Right lobe of liver (tissue), 4 donors: Measurements from ENCODE around the gene DPAGT1.

Source experiments
- POLR2A ChIP-seq: fragments of 450-650 bp; IDR thresholded peaks from one replicate; pipeline ENCODE4 v1.6.1; 2017; ENCODE audit warnings: antibody characterized with exemption, mild to moderate bottlenecking
- TF ChIP-seq, protein P1 (sequence below), 4 donors: fragments of 200-600 bp in 3 of 4; fragments of 450-650 bp in 1 of 4; IDR thresholded peaks; one replicate each; pipeline versions ENCODE4 v1.5.1 to v1.8.0; 2016 to 2022; ENCODE audit warnings: antibody characterized with exemption in 4 of 4, mild to moderate bottlenecking in 2 of 4
- donor health status: DM: no; HTN: no; CAD: no.
- donor health status: DM: no; HTN: no; CAD: no.
- donor health status: DM: no; HTN: yes; CAD: no.

DNA sequence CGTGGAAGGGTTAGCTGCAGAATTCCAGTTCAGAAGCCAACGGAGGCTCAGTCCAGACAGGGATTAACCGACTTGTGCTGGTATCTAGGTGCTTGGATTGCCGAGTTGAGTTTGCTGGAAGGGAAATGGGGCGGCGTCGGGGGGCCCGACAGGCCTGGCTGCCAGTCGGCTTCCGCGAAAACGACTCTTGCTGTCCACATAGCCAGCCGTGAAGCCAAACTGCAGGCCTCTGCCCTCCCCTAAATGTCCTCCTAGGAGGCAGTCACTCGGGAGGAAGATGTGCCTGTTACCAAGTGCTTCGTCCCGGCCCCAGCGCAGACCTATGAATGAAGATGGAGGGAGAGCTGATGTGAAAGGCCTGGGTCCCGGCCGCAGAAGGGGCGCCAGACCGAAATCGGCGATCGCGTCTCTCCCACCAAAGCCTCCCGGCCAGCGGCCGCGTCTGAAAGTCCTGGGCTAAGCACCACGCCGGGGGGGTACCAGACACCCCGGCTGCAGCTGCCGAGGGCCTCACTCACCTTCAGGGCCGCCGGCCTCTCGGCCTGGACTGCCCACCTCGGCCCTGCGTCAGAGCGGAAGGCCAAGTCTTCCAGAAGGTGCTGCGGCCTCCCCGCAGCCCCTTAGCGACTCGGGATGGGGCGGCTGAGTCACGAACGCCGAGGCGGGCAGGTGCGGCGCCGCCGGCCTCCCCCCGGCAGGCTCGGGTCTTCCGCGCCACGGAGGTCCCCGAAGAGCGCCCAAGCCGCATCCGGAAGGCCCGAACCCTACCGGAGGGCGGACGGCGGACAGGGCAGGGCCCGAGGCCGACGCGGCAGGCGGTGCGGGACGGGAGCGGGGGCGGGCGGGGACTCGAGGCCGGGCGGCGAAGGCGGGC, 7.5 kb downstream of the DPAGT1 start:
- TF ChIP-seq, protein P1, sequence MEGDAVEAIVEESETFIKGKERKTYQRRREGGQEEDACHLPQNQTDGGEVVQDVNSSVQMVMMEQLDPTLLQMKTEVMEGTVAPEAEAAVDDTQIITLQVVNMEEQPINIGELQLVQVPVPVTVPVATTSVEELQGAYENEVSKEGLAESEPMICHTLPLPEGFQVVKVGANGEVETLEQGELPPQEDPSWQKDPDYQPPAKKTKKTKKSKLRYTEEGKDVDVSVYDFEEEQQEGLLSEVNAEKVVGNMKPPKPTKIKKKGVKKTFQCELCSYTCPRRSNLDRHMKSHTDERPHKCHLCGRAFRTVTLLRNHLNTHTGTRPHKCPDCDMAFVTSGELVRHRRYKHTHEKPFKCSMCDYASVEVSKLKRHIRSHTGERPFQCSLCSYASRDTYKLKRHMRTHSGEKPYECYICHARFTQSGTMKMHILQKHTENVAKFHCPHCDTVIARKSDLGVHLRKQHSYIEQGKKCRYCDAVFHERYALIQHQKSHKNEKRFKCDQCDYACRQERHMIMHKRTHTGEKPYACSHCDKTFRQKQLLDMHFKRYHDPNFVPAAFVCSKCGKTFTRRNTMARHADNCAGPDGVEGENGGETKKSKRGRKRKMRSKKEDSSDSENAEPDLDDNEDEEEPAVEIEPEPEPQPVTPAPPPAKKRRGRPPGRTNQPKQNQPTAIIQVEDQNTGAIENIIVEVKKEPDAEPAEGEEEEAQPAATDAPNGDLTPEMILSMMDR (IDR thresholded peaks at IDR 0.05) = no peak
- TF ChIP-seq POLR2A = no peak
